Lower leg skin (tissue), 3 donors: Measurements from ENCODE around the gene NCOA4.

Experiments
- CTCF ChIP-seq, 3 donors: fragments of 450-650 bp; IDR thresholded peaks; one replicate each; pipeline ENCODE4 v1.5.1; 2016; ENCODE audit warnings: antibody characterized with exemption in 3 of 3, mild to moderate bottlenecking in 3 of 3, moderate library complexity in 2 of 3
- POLR2A ChIP-seq, 2 donors: fragments of 450-650 bp; IDR thresholded peaks; one replicate each; pipeline ENCODE4 v1.6.1; 2016 to 2017; ENCODE audit warnings: antibody characterized with exemption in 2 of 2, mild to moderate bottlenecking in 1 of 2, moderate library complexity in 1 of 2

- TF ChIP-seq POLR2A (IDR thresholded peaks at IDR 0.05) (no peak), CTCF (IDR thresholded peaks at IDR 0.05) (no peak)
Observed at GRCh38 chr10:46006219-46006618, 24.2 kb downstream of the NCOA4 start.
